HepG2 (cell line): ENCODE data around the gene PTMA. TPM values are rescaled to one million over a fixed set of nuclear protein-coding genes. Genes with fewer than 3 reads are reported as not detected.

Experiments used
- CC2D1A ChIP-seq: sonication (generic); formaldehyde crosslinking; IDR thresholded peaks from 2 replicates; pipeline ENCODE4 v1.8.1; 2023; ENCODE audit warnings: mild to moderate bottlenecking, missing genetic modification reagents
- HDAC2 ChIP-seq: sonication (generic); formaldehyde crosslinking; IDR thresholded peaks from 2 replicates; pipeline ENCODE4 v1.4.0; 2020; ENCODE audit warnings: missing genetic modification reagents
- HNF4G ChIP-seq, 2 experiments: sonication (generic) in 1 of 2; formaldehyde crosslinking in 1 of 2; IDR thresholded peaks; 2 replicates each; pipeline versions ENCODE4 v1.4.0 to v1.6.1; 2011 to 2020; ENCODE audit warnings: borderline replicate concordance in 2 of 2, low read depth in 2 of 2, mild to moderate bottlenecking in 2 of 2, low read length in 1 of 2, missing genetic modification reagents in 1 of 2, moderate library complexity in 1 of 2
- KLF16 ChIP-seq, 2 experiments: sonication (generic) in 1 of 2; formaldehyde crosslinking in 1 of 2; IDR thresholded peaks; 2 replicates each; pipeline versions ENCODE4 v1.6.1 to v1.8.0; 2016 to 2023; ENCODE audit warnings: missing genetic modification reagents in 2 of 2, missing compliant biosample characterization in 1 of 2
- MED8 ChIP-seq: sonication (generic); formaldehyde crosslinking; IDR thresholded peaks from 2 replicates; pipeline ENCODE4 v1.8.1; 2023; ENCODE audit warnings: mild to moderate bottlenecking, missing genetic modification reagents; ENCODE audit not compliant: insufficient replicate concordance
- TAF15 ChIP-seq: fragments of 200-400 bp; formaldehyde crosslinking; IDR thresholded peaks from one replicate; pipeline ENCODE4 v1.6.1; 2018; ENCODE audit warnings: mild to moderate bottlenecking, low read depth, low read length; ENCODE audit not compliant: poor library complexity, severe bottlenecking
- TARDBP ChIP-seq: sonication (generic); formaldehyde crosslinking; IDR thresholded peaks from 2 replicates; pipeline ENCODE4 v1.8.0; 2022; ENCODE audit warnings: mild to moderate bottlenecking, missing genetic modification reagents
- ZBTB7B ChIP-seq: sonication (generic); formaldehyde crosslinking; IDR thresholded peaks from 2 replicates; pipeline ENCODE4 v1.4.0; 2020; ENCODE audit warnings: missing genetic modification reagents
- ZNF180 ChIP-seq: sonication (generic); formaldehyde crosslinking; IDR thresholded peaks from 2 replicates; pipeline ENCODE4 v1.4.0; 2020; ENCODE audit warnings: low read depth, missing genetic modification reagents, borderline replicate concordance
- ZNF614 ChIP-seq: IDR thresholded peaks from 2 replicates; pipeline ENCODE4 v1.6.1; 2018; ENCODE audit warnings: missing biosample characterization, missing genetic modification reagents, inconsistent platforms, borderline replicate concordance
- ZNF709 ChIP-seq: sonication (generic); formaldehyde crosslinking; IDR thresholded peaks from 2 replicates; pipeline ENCODE4 v1.5.0; 2020; ENCODE audit warnings: mild to moderate bottlenecking, missing genetic modification reagents
- polyA plus RNA-seq, 8 experiments: library from polyadenylated mRNA; depleted of rRNA in 3 of 8; stranded (reverse) in 7 of 8; unstranded in 1 of 8; fragments of >200 nt; fragmentation: Illumina TruSeq in 4 of 8; extraction: Trizol in 4 of 8; gene quantifications; 2 replicates each; pipeline versions ENCODE4 v1.2.1 to v1.2.3, GENCODE V29; 2011 to 2016; ENCODE audit warnings: low read depth in 4 of 8, missing spikeins in 1 of 8, mixed read lengths in 1 of 8; ENCODE audit not compliant: insufficient read depth in 1 of 8
- total RNA-seq, 5 experiments: library from RNA; depleted of rRNA; stranded (reverse); fragments of >200 nt; fragmentation: Illumina TruSeq; extraction: Trizol; gene quantifications; 2 replicates each; pipeline ENCODE4 v1.2.3, GENCODE V29; 2016; ENCODE audit warnings: low read depth in 1 of 5
- TF ChIP-seq, protein P1 (sequence below): sonication (generic); formaldehyde crosslinking; IDR thresholded peaks from 2 replicates; pipeline ENCODE4 v1.9.0; 2021; ENCODE audit warnings: missing genetic modification reagents, borderline replicate concordance
- TF ChIP-seq, protein P2 (sequence below): IDR thresholded peaks from 2 replicates; pipeline ENCODE4 v1.6.1; 2018; ENCODE audit warnings: missing genetic modification reagents
- TF ChIP-seq, protein P3 (sequence below): sonication (generic); formaldehyde crosslinking; IDR thresholded peaks from 2 replicates; pipeline ENCODE4 v1.4.0; 2020; ENCODE audit warnings: missing genetic modification reagents, borderline replicate concordance
- TF ChIP-seq, protein P4 (sequence below): sonication (generic); formaldehyde crosslinking; IDR thresholded peaks from 2 replicates; pipeline ENCODE4 v1.4.0; 2020; ENCODE audit warnings: mild to moderate bottlenecking, missing genetic modification reagents

Gene PTMA
- total and polyA plus RNA-seq, 2 of the 13 experiments (the other 11 are each of a cell fraction or from before 2014, with no cell fraction given), result 190 to 1,086 TPM

DNA sequence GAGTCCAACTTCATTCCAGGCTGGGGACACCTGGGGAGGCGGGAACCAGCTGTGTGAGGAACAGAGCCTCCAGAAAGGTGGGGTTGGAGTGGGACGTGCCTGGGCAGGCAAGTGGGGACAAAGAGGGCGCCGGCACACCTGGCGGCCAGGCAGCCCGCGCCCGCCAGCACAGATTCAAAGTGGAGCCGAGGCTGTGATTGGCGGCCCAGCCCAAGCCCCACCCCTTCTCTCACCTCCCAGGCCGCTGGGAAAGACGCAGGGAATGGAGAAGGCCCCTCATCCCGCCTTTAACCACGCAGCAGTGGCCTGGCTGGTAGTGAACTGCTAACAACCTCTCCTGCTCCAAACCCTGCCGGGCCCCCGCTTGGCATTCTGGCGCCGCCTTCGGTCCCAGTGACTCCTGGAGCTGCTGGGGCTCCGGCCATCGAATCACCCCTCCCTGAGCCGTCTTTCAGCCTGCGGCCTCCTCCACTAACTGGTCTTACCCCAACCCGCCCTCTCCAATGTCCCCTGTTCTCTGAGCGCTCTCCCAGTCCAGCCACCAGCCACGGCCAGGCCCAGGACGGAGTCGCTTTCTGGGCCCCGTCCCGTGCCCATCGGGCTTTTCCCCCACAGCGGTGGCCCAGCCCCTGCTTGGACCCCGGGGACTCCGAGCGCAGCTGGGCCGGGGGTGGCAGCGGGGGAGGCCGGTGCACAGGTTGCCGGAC, 27.9 kb upstream of the PTMA start (continued):
- TF ChIP-seq HNF4G (IDR thresholded peaks at IDR 0.05; ENCODE audit: borderline replicate concordance, low read depth, low read length) (no peak), HNF4G (CRISPR knock-in tag; IDR thresholded peaks at IDR 0.05; ENCODE audit: borderline replicate concordance, low read depth) (no peak), HDAC2 (CRISPR knock-in tag) (0 out of 2 replicates have a peak, but pooled peaks have one; percentile 24), TARDBP (CRISPR knock-in tag) (no peak), ZNF709 (CRISPR knock-in tag) (peak; percentile 83; the same call in 1 of the 2 replicates), KLF16 (CRISPR knock-in tag; IDR thresholded peaks at IDR 0.05) (peak in 1 of 2 experiments; percentile 65; a peak in 2 of 4 replicates), ZBTB7B (CRISPR knock-in tag) (peak; percentile 69), ZNF180 (CRISPR knock-in tag) (no peak), ZNF614 (CRISPR knock-in tag) (peak; percentile 52; the same call in 1 of the 2 replicates), TAF15 (peak; percentile 9), CC2D1A (CRISPR knock-in tag) (peak; percentile 84; the same call in 1 of the 2 replicates), MED8 (CRISPR knock-in tag) (peak; percentile 60)
- TF ChIP-seq, protein P1, sequence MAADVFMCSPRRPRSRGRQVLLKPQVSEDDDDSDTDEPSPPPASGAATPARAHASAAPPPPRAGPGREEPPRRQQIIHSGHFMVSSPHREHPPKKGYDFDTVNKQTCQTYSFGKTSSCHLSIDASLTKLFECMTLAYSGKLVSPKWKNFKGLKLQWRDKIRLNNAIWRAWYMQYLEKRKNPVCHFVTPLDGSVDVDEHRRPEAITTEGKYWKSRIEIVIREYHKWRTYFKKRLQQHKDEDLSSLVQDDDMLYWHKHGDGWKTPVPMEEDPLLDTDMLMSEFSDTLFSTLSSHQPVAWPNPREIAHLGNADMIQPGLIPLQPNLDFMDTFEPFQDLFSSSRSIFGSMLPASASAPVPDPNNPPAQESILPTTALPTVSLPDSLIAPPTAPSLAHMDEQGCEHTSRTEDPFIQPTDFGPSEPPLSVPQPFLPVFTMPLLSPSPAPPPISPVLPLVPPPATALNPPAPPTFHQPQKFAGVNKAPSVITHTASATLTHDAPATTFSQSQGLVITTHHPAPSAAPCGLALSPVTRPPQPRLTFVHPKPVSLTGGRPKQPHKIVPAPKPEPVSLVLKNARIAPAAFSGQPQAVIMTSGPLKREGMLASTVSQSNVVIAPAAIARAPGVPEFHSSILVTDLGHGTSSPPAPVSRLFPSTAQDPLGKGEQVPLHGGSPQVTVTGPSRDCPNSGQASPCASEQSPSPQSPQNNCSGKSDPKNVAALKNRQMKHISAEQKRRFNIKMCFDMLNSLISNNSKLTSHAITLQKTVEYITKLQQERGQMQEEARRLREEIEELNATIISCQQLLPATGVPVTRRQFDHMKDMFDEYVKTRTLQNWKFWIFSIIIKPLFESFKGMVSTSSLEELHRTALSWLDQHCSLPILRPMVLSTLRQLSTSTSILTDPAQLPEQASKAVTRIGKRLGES, result no peak
- TF ChIP-seq, protein P2, sequence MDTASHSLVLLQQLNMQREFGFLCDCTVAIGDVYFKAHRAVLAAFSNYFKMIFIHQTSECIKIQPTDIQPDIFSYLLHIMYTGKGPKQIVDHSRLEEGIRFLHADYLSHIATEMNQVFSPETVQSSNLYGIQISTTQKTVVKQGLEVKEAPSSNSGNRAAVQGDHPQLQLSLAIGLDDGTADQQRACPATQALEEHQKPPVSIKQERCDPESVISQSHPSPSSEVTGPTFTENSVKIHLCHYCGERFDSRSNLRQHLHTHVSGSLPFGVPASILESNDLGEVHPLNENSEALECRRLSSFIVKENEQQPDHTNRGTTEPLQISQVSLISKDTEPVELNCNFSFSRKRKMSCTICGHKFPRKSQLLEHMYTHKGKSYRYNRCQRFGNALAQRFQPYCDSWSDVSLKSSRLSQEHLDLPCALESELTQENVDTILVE (CRISPR knock-in tag), result 0 out of 2 replicates have a peak, but pooled peaks have one; percentile 4
- TF ChIP-seq, protein P3, sequence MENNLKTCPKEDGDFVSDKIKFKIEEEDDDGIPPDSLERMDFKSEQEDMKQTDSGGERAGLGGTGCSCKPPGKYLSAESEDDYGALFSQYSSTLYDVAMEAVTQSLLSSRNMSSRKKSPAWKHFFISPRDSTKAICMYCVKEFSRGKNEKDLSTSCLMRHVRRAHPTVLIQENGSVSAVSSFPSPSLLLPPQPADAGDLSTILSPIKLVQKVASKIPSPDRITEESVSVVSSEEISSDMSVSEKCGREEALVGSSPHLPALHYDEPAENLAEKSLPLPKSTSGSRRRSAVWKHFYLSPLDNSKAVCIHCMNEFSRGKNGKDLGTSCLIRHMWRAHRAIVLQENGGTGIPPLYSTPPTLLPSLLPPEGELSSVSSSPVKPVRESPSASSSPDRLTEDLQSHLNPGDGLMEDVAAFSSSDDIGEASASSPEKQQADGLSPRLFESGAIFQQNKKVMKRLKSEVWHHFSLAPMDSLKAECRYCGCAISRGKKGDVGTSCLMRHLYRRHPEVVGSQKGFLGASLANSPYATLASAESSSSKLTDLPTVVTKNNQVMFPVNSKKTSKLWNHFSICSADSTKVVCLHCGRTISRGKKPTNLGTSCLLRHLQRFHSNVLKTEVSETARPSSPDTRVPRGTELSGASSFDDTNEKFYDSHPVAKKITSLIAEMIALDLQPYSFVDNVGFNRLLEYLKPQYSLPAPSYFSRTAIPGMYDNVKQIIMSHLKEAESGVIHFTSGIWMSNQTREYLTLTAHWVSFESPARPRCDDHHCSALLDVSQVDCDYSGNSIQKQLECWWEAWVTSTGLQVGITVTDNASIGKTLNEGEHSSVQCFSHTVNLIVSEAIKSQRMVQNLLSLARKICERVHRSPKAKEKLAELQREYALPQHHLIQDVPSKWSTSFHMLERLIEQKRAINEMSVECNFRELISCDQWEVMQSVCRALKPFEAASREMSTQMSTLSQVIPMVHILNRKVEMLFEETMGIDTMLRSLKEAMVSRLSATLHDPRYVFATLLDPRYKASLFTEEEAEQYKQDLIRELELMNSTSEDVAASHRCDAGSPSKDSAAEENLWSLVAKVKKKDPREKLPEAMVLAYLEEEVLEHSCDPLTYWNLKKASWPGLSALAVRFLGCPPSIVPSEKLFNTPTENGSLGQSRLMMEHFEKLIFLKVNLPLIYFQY (CRISPR knock-in tag), result no peak
- TF ChIP-seq, protein P4, sequence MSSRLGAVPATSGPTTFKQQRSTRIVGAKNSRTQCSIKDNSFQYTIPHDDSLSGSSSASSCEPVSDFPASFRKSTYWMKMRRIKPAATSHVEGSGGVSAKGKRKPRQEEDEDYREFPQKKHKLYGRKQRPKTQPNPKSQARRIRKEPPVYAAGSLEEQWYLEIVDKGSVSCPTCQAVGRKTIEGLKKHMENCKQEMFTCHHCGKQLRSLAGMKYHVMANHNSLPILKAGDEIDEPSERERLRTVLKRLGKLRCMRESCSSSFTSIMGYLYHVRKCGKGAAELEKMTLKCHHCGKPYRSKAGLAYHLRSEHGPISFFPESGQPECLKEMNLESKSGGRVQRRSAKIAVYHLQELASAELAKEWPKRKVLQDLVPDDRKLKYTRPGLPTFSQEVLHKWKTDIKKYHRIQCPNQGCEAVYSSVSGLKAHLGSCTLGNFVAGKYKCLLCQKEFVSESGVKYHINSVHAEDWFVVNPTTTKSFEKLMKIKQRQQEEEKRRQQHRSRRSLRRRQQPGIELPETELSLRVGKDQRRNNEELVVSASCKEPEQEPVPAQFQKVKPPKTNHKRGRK (CRISPR knock-in tag), result no peak
